ENCODE measurements around the gene ARHGAP1.
"Not testable (repeated sequence)": the region's sequence is repeated elsewhere in the genome, so short reads cannot be mapped to it uniquely, and the experiment has no call there.

Gene ARHGAP1

DNA sequence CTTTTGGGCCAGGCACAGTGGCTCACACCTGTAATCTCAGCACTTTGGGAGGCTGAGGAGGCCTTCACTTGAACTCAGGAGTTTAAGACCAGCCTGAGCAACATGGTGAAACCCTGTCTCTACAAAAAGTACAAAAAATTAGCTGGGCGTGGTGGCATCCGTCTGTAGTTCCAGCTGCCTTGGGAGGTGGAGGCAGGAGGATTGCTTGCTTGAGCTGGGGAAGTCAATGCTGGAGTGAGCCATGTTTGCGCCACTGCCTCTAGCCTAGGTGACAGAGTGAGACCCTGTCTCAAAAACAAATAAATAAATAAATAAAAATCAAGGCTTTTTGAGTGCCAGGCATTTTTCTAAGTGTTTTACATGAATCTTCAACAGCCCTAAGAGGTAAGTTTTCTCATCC, 29.9 kb downstream of the ARHGAP1 start:
- not testable (repeated sequence) for DNase-seq

DNA sequence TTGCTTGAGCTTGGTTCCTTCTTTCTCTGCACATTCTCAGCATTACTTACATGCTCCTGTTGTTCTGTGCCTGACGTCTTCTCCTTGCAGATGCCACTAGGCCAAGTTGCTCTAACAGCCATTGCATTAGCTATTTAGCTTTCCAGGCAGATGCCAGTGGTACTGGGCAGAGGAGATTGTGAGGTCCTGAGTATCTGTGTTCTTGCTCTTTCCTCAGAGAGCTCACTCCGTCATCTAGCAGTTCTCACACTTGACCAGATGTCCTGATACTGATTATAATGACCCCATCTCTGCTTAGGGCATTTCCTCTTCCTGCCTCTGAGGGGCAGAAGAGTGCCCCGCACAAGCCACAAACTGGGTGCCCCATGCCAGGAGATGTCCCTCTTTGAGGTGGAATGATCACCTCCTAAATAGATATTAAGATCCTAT, 30.7 kb downstream of the ARHGAP1 start:
- no peak for DNase-seq

DNA sequence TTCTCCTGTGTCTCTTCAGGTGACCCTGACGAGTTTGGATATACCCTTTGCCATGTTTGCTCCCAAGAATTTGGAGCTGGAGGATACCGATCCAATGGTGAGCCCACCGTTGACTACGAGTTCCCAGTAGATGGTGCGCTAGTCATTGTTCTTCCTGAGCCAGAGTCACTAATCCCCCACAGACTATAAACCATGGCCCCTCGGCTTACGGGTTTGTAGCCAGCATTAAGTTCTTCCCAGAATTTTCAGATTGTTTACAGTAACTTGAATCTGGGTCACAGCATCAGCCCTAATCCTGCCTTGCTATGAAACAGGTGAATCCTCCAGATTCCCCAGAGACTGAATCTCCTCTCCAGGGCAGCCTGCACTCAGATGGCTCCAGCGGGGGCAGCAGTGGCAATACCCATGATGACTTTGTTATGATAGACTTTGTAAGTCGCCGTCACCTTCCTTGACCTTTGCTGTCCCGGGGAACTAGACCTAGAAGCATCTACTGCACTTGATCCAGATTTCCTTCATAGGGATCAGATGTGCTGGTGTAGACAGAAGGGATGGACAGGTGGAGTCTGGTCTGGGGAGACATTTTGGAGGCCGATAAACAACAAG, 31.8 kb downstream of the ARHGAP1 start:
- DNase-seq: no peak

DNA sequence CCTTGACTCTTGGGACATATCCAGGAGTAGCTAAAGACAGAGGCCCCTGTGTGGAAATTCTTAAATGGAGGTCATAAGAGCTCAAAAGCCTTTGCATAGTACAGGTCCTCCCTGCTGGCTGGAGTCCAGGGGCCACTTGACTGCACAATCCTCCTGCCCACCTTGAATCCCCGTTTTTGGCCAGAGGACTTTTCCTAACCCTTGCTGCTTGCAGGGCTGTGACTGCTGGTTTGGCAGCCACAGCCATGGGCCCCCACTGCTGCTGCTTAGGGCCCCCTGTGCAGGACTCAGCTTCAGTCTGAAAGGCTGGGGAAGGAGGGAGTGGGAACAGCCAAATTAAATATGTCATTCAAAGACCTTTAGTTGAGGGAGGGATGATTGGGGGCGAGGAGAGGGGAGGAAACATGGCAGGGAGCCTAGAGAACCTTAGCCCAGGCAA, 33.4 kb downstream of the ARHGAP1 start:
- DNase-seq: no peak

DNA sequence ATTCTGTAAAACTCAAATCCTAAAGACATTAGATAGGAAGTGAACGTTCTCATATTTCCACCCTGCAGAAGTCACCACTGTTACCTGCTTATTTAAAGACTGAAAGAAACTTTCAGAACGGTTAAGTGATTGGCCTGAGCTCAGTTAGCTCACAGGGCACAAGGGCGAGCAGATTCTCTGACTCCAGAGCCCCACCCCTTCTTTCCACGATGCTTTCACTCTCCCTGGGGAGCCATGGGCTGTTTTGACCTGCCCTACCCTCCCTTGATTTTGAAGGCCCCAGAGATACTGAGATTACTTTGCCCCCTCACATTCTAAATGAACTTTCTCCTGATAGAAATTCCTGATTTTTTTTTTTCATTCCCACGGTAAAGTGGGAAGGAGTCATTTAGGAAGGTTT, 33.9 kb downstream of the ARHGAP1 start:
- no peak for DNase-seq

DNA sequence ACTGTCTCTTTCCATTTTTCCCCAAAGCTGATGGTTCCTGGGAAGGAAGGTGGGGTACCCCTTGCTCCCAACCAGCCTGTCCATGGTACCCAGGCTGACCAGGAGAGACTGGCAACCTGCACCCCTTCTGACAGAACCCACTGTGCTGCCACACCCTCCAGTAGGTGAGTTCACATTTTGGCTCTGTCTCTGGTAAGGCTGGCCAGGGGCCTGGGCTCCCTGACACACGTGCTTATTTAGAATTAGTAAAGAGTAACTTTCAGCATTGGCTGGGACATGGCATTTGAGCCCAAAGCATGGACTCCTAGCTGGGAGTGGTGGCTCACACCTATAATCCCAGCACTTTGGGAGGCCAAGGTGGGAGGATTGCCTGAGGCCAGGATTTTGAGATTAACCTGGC, 35.1 kb downstream of the ARHGAP1 start:
- DNase-seq: no peak

DNA sequence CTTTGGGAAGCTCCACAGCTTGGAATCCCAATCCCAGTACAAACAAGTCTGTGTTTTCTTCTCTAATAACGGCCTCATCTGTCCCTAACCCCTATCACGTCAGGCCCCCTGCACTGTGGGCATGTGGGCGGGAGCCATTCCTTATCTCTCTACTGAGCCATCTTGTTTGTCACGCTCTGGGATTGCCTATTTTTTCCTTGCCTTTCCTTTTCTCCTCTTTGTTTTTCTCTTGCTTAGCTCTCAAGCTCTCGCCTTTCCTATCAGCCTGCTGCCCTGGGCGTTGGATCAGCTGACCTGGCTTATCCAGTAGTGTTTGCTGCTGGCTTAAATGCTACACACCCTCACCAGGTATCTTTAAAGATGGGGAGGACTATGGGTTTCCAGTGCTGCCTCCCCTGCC, 35.8 kb downstream of the ARHGAP1 start:
- no peak for DNase-seq

DNA sequence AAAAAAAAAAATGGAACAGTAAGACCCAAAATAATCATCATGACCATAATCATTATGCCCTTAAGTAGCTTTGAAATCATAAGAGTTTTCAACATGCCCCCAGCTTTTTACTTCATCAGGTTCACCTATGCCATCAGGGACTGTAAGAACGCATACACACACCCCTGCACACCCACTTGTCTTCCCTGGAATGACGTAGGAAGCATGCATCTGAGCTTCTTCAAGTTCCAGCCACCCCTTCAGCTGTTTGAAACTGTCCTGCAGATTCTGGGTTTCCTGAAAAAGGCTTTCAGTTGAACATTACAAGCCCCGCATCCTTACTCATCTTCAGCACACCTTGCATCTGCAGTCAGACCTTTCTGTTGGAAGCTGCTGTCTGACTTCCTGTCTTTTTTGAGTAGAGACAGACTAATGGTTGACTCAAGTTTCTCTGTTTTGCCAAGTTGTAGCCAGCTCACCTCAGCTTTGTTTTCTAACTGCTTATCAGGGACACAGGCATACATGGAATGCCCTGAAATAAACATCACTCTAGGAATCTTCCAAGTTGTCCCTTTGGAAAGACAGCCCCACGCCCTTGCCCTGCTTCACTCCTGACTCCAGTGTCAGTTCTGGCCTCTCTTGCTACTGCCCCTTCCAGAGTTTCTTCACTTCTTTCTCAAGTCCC, 37.0 kb downstream of the ARHGAP1 start:
- DNase-seq: no peak

DNA sequence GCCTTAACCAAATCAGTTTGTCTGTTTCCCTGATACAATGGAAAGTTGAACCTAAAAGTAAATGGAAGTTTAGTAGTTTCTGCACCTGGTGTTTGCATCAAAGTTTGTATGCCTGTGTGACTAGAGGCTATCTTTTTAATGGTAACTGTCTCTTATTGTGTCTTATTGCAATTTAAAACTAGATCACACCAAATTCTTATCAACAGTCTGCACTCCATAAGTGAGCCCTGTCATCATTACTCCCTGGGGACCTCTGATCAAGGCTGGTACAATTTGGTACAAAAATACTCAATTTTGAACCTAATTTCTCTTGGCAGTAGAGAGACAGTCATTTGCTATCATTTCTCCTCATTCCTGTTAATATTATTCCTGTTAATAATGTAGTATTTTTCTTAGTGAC, 38.1 kb downstream of the ARHGAP1 start:
- DNase-seq: no peak

DNA sequence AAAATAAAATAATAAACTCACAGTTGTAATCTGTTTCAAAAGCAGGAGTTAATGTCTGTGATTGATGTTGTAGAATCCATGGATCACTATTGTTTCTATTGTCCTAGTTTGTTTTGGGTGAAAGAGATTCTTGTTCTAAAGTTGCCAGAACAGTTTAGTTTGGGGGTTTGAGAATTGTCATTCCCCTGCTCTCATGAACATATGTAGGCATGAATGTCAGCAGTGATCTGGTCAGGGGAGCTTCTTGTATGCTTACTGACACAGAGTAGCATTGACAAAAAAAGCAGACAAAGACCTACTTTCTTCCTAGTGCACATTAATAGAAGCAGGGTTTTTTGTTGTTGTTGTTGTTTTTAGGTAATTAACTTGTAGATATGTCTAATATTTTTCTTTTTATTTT, 38.6 kb downstream of the ARHGAP1 start:
- no peak for DNase-seq

DNA sequence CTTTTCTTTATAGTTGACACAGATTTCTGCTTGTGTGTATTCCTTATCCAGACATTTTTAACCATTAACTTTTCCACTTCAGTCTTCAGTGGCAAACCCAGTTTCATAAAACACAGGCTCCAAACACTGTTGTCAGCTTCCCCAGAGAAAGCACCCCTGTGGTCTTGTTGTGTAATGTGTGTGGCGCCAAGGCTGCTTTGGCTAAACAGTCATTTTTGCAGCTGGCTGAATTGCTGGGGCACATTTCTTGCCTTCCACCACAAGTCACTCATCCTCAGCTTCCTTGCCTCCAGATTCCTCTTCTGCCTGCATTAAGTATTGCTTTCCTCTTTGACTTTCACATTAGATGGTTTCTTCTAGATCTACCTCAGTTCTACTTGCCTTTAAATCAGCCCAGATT, 40.5 kb downstream of the ARHGAP1 start:
- no peak for DNase-seq

DNA sequence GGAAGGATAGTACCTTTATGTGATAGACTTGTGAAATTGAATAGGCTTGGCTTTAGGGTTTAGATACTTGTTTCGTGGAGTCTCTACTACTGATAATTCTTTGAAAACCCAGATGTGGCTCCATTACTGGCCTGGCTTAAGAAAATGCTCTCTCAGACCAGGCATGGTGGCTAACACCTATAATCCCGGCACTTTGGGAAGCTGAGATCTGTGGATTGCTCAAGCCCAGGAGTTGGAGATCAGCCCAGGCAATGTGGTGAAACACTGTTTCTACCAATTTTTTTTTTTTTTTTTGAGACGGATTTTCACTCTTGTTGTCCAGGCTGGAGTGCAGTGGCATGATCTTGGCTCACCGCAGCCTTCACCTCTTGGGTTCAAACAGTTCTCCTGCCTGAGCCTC, 42.2 kb downstream of the ARHGAP1 start:
- DNase-seq: no peak

DNA sequence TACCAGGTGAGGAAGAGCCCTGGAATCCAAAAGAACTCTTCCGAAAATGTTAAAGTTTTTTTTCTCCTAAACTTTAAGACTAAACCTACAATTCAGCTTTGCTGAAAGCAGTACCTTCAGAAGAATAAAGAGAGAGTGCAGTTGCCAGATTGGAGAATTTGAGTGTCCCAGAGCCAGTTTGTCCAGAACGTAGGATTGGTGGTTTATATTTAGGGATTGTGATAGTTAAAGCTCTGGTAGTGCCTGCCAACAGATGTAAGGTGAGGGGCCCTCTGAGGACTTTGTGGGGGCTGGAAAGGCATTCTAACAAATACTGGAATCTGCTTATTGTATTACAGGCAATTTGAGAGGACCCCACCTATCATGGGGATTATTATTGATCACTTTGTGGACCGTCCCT, 43.2 kb downstream of the ARHGAP1 start:
- DNase-seq: no peak

DNA sequence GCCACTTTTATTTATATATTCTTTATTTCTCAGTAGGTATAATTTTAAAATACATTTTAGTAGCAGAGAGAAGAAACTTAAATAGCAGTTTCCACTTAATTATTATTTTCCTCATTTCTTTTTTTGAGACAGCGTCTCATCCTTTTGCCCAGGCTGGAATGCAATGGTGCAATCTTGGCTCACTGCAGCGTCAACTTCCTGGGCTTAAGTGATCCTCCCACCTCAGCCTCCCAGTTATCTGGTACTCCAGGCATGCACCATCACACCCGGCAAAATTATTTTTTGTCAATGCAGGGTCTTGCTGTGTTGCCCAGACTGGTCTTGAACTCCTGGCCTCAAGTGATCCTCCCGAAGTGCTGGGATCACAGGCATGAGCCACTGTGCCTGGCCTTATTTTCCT, 44.8 kb downstream of the ARHGAP1 start:
- DNase-seq: no peak

DNA sequence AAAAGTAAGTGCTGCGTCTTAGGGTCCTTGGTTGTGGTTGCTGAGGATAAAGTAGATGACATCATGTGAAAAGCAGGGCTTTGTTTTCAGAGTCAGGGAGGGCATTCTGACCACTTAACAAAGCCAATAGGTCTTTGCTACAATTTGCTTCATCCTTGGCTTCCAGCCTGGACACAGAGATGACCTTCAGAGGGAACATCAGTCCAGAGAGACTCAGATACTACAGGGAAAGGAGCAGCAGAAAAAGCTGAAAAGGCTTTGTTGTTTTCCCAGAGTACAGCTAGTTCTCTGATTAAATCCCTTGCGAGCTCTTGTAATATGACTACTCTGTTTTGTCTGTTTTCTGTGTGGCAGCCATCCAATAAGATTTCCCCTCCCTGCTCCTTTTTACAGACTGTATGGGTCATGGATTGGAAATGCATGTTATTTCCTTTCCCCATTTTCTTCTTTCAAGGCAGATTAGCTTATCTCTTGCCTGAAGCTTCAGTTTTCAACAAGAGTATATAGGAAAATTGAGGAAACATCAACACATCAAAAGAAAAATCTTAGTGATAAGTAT, 51.2 kb downstream of the ARHGAP1 start:
- DNase-seq: peak; percentile 65

DNA sequence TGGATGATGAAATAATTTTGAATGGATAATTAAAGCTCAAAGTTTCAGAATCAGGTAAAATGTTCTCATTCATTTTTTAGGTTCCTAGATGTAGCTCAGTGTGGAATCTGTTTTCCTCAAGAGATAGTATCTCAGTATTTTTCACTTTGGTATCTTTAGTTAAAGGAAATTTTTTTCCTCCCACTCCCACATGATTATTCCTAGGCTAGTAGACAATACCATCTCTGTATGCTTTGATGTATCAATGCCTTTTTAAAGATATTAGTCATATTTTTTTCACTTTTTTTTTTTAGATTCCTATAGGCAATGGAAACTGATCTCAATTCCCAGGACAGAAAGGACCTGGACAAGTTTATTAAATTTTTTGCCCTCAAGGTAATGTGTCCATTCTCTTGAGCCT, 56.4 kb downstream of the ARHGAP1 start:
- DNase-seq: no peak

DNA sequence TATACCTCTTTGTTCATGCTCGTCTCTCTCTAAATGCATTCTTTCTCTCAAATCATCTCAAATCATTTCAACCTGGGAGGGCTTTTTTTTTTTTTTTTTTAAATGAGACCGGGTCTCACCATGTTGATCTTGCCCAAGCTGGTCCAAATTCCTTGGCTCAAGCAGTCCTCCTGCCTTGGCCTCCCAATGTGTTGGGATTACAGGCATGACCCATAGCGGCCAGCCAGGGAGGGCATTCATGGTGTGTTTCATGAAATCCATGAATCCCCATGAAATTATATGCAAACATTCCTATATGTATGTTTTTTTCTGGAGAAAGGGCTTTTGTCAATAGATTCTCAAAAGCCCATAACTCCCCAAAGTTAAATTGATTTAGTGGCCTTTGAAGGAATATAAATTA, 56.9 kb downstream of the ARHGAP1 start:
- no peak for DNase-seq

DNA sequence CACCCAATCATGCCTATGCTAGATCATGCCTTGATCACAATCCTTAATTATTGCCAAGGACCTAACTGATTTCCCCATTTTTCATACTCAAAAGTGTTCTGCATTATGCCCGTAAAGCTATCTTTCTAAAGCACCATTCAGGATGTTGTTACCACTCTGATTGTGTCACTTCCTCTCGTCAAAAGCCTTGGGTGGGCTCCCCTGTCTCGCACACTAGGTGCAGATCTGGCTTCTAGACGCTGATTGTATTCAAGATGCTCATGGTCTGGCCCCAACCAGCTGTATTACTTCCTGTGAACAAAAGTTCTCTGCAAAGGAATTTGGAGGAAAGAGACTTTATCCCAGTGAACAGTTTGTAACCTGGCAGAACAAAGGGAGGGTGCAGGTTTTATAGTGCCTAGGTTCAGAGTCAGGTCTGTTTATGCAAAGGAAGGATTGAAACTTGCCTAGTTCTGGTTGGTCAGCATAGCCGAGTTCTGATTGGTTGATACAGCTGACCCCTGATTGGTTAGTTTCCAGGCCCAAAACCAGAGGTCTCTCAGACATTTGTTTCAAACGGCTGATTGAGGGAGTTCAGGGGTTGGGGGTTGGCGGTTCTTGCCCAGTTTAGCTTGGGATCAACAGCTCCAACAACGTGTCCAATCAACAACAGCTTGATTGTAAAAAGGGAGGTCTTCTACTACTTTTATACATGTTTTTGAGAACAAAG, 57.6 kb downstream of the ARHGAP1 start:
- no peak for DNase-seq

DNA sequence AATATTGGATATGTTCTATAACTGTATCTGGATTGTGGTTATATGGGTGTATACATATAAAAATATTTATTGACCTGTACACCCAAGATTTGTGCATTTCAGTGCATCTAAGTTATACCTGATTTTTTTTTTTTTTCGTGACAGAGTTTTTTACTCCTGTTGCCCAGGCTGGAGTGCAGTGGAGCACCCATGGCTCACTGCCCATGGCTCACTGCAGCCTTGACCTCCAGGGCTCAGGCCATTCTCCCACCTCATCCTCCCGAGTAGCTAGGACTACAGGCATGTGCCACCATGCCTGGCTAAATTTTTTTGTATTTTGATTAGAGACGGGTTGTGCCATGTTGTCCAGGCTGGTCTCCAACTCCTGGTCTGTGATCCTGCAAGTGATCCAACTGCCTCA, 58.8 kb downstream of the ARHGAP1 start:
- DNase-seq: no peak

DNA sequence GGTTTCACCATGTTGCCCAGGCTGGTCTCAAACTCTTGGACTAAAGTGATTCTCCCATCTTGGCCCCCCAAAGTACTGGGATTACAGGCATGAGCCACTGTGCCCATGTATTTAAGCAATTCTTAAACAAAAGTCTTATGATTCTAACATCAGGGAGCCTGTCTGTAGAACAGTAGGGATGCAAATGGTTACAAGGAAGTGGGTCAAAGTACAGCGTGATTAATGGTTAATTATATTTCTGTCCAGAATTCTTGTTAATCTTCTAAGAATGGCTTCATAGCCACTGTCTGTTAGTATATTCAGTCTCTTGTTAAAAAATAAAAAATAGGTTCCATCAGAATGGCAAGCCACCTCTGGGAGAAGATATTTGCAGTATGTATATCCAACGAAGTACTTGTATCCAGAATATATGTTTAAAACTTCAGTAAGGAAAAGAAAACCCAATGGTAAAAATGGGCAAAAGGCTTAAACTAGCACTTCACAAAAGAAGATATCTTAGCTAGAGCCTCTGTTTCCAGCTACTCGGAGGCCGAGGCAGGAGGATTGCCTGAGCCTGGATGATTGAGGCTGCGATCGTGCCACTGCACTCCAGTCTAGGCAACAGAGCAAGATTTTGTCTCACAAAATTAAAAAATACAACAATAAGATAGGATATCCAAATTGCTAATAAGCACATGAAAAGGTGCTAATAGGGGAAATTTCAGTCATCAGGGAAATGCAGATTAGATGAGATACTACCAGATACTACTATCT, 60.2 kb downstream of the ARHGAP1 start:
- no peak for DNase-seq

DNA sequence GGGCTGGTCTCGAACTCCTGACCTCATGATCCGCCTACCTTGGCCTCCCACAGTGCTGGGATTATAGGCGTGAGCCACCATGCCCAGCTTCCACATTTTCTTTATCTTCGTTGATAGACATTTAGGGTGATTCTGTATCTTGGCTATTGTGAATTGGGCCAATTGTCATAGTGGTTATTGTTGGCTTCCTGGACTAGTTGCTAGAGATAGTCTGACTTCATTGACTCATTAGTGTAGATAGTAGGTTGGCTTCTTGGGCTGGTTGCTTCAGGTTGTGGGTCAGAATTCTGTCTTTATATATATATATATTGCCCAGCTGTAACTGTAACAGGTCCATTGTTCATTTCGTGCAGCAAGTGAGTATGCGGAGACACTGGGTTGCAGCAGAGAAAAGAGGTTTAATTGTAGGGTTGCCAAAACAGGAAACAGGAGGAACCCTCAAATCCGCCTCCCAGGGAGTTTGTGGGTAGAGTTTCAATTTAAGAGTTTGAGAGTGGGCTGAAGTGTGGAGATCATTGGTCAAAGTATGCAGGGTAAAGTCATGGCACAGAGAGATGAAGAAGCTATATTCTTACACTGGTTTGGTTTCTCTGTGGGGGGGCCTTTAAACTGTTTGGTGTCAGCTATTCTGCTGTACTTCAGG, 61.1 kb downstream of the ARHGAP1 start:
- no peak for DNase-seq

DNA sequence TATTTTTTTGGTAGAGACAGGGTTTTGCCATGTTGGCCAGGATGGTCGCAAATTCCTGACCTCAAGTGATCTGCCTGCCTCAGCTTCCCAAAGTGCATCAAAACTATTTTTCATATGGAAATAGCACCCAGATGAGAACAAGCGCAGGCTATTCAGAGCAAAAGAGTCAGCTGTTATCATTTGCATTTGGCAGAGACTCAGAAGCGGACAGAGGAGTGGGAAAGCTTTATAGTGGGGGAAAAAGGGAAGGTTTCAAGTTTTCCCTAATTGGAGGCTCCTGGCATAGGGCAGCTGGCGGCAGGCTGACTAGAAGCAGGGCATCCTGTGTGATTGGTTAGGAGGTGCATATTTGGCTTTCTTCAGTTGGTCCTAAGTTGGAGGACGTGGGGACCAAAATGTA, 62.9 kb downstream of the ARHGAP1 start:
- DNase-seq: no peak

All from NCI-H2171 treated with DMSO at 0.1 percent for 48 hours (cell line).